Brain microvascular endothelial cell (primary cell): ENCODE results near the gene ESYT1.

Experiments
- DNase-seq: peaks from one replicate; pipeline ENCODE4 v3.0.0-alpha.2; 2020
- H3K27ac ChIP-seq: fragments of 250-450 bp; sonication (Bioruptor Pico); 2 replicates; pipeline ENCODE4 v1.5.1; 2020; ENCODE audit warnings: mild to moderate bottlenecking, moderate library complexity
- H3K27me3 ChIP-seq: fragments of 250-450 bp; sonication (Bioruptor Pico); replicated peaks from 2 replicates; pipeline ENCODE4 v1.5.1; 2020; ENCODE audit warnings: mild to moderate bottlenecking
- H3K36me3 ChIP-seq: fragments of 250-450 bp; sonication (Bioruptor Pico); replicated peaks from 2 replicates; pipeline ENCODE4 v1.5.1; 2020; ENCODE audit warnings: mild to moderate bottlenecking
- H3K4me3 ChIP-seq: 2 replicates; pipeline ENCODE4 v1.5.1; 2011; ENCODE audit warnings: low read depth, mild to moderate bottlenecking, control low read depth, low read length, moderate library complexity
- in situ Hi-C: cut with HindIII; loops from 2 replicates; pipeline ENCODE4 v1.10.0; 2017; ENCODE audit warnings: low sequenced_read_pairs, low pct_ligation_motif_present
- TF ChIP-seq, protein P1 (sequence below): IDR thresholded peaks from 2 replicates; pipeline ENCODE4 v1.5.1; 2011; ENCODE audit warnings: low read depth, mild to moderate bottlenecking, moderate library complexity, low read length, control low read depth, inconsistent platforms; ENCODE audit errors: missing control alignments

Gene ESYT1

GRCh38 chr12:56192582-56192981, 64.5 kb downstream of the ESYT1 start:
- in situ Hi-C loops, result no loop called here
- H3K4me3 ChIP-seq, result no peak overlapping the region
- no peaks in the 10 kb centered on the region for H3K36me3 ChIP-seq
- H3K27ac ChIP-seq, result no peak overlapping the region
- TF ChIP-seq, protein P1, sequence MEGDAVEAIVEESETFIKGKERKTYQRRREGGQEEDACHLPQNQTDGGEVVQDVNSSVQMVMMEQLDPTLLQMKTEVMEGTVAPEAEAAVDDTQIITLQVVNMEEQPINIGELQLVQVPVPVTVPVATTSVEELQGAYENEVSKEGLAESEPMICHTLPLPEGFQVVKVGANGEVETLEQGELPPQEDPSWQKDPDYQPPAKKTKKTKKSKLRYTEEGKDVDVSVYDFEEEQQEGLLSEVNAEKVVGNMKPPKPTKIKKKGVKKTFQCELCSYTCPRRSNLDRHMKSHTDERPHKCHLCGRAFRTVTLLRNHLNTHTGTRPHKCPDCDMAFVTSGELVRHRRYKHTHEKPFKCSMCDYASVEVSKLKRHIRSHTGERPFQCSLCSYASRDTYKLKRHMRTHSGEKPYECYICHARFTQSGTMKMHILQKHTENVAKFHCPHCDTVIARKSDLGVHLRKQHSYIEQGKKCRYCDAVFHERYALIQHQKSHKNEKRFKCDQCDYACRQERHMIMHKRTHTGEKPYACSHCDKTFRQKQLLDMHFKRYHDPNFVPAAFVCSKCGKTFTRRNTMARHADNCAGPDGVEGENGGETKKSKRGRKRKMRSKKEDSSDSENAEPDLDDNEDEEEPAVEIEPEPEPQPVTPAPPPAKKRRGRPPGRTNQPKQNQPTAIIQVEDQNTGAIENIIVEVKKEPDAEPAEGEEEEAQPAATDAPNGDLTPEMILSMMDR, result no peak
- H3K27me3 ChIP-seq, result no peaks in the 10 kb centered on the region
- no peak for DNase-seq

DNA sequence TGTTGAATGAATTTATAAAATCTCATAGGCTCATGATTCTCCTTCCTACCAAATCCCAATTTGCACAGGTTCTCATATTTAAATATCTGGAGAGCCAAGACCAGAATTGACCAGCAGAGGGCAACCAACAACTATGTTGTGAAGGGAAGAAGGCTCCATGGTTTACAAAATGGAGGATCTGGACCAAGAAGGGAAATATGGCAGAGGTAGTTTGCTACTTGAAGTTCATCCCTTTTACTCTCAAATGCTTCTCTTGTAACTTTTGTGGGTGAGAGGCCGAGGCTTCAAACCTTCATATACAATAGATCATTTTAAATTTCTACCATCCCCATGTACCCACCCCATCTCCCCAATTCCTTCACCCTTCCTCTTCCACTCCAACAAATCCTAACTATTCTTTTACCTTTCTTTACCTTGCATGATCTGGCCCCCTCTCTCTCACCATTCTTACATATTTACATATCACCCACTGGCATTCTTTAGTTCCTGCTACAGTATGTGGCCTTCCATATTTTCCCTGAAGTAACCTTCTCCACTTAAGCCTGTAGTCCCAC, 65.0 kb downstream of the ESYT1 start:
- TF ChIP-seq, protein P1, result peak; percentile 80
- Histone ChIP-seq H3K27ac (no peak overlapping the region), H3K27me3 (no peaks in the 10 kb centered on the region), H3K4me3 (no peak overlapping the region), H3K36me3 (no peaks in the 10 kb centered on the region)
- in situ Hi-C loops, result no loop called here
- DNase-seq, result peak; percentile 79
